HG02798 (cell line): ENCODE data around the gene RBM23.
A peak's percentile ranks its signal among the peaks of the same experiment; 100 is the strongest.
"Not testable (repeated sequence)": the region's sequence is repeated elsewhere in the genome, so short reads cannot be mapped to it uniquely, and the experiment has no call there.

ENCODE experiments used
- ATAC-seq: cut with Tn5 transposase; IDR thresholded peaks from one replicate; pipeline ENCODE4 v1.9.1; 2021; ENCODE audit warnings: mild to moderate bottlenecking; ENCODE audit not compliant: unreplicated experiment, poor library complexity

RBM23 gene

DNA sequence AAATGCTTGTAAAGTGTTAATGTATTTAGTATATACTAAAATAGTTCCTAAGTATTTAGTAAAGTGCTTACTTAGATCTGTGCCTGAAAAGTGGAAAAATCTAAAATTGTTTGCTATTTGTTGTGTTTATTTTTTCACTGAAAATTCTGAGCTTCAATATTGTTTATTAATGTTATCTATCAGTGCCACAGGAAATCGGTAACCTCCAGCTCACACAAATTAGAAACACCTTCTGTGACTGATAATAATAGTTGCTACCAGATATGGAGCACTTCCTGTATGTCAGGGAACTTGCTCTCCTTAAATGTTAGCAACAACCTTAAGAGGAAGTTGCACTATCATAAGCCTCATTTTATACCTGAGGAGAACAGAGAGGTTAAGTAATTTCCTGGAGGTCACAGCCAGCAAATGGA, 48.1 kb downstream of the RBM23 start:
- ATAC-seq = peak; percentile 34

DNA sequence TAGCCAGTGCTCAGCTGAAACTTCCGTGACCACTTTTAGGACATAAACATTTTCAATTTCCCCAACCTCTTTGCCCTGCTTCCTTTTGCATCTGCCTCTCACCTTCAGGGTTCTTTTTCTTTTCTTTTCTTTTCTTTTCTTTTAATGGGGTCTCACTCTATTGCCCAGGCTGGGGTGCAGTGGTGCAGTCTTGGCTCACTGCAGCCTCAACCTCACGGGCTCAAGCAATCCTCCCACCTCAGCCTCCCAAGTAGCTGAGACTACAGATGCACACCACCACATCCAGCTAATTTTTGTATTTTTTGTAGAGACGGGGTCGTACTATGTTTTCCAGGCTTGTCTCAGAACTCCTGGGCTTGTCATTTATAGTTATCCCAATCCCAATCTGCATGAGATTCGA, 52.1 kb downstream of the RBM23 start:
- ATAC-seq = no peak

DNA sequence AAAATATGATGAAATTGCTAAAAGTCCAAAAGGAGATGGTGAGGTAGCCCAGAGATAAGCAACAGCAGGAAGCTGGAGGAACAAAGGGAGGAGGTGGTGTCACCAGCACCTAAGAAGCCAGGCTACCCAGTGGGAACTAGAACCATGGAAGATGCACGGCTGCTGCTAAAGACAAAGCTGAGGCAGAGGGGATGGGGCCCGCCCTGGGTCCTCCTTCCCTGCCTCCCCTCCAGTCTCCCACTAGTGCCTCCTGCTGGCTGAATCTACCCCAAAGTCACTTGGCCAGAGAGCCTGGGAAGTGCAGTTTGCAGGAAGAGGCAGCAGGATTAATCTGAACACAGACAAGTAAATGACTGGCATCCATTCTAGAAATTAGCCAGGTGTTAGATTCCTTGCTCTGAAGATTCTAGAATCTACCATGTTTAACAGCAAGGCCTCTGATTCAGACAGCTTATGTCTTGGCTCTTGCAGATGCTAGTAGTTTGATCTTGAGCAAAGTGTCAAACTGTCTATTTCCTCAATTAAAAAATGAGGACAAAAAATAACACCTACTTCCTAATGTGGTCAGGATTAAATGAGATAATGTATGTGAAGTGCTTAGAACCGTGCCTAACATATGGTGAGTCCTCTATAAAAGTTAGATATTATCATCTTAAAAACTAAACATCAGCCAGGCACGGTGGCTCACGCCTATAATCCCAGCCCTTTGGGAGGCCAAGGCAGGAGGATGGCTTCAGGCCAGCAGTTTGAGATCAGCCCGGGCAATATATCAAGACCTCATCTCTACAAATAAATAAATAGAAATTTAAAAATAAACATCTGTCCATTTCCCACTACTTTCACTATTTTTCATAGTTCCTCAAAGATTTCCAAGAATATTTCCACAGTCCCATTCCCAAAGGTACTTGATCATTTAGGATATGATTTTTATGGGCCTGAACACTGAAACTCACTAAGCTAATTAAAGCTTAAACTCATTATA, 53.2 kb downstream of the RBM23 start:
- no peak for ATAC-seq

DNA sequence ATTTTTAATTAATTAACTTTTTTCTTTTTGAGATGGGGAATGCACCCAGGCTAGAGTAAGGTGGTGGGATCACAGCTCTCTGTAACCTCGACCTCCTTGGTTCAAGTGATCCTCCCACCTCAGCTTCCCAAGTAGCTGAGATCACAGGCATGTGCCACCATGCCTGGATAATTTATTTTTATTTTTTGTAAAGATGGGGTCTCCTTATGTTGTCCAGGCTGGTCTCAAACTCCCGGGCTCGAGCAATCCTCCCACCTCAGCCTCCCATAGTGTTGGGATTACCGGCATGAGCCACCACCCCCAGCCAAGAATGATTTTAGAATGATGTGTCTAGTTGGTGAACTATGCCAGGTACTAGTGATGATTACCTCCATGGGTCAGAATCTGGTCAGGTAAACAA, 54.0 kb downstream of the RBM23 start:
- no peak for ATAC-seq

DNA sequence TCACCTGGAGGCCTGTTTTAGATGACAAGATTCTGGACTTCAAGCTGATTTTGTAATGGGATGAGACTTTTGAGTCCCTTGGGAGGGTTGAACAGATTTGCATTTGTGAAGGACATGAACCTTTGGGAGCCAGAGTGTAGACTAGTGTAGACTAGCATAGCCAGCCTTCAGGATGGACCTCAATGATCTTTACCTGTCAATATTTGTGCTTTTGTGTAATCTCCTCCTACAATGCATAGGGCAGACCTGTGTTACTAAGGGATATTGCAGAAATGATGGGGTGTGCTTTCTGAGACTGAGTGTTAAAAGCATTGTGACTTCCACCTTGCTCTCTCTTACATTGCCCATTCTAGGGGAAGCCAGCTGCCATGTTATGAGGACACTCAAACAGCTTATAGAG, 57.3 kb downstream of the RBM23 start:
- ATAC-seq = no peak

DNA sequence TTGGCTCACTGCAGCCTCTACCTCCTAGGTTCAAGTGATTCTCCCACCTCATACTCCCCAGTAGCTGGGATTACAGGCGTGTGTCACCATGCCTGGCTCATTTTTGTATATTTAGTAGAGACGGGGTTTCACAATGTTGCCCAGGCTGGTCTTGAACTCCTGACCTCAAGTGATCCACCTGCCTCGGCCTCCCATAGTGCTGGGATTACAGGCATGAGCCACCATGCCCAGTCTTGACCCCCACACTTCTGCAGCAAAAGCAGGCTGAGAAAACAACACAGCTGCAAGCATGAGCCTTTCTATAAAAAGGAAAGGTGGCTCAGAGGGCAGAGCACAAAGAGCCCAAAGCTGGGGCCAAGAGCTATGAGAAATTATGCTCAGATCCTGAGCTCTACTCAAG, 58.6 kb downstream of the RBM23 start:
- not testable (repeated sequence) for ATAC-seq

DNA sequence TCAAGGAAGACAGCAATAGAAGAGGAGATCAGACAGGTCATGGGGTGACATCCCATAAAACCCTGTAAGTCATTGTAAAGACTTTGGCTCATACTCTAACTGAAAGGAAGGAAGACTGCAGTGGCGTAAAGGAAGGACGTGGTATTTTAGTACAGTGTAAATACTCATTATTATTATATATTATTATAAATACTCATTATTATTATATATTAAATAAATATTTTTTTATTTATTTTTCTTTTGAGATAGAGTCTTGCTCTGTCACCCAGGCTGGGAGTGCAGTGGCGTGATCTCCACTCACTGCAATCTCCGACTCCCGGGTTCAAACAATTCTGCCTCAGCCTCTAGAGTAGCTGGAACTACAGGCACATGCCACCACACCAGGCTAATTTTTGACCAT, 62.5 kb downstream of the RBM23 start:
- no peak for ATAC-seq

DNA sequence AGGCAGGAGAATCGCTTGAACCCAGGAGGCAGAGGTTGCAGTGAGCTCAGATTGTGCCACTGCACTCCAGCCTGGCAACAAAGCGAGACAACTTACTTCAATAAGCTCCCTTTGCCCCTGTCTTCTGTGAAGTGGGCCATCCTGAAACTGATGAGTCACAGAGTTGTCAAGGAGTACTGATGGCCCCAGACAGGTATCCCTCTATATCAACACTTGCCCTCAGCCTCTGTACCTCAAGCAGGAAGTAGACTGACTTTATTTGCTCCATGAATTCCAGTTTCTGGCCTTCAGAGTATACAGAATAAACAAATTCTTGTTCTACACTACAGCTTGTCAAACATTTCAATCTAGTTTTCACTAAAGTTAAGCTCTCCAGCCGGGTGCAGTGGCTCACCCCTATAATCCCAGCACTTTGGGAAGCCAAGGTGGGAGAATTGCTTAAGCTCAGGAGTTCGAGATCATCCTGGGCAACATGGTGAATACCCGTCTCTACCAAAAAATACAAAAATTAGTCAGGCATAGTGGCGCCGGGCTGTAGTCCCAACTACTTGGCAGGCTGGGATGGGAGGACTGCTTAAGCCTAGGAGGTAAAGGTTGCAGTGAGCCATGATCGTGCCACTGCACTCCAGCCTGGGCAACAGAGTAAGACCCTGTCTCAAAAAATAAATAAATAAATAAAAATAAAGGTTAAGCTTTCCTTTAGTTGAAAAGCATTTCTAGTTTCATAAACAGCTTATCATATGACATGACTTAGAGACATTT, 63.8 kb downstream of the RBM23 start:
- ATAC-seq = no peak

DNA sequence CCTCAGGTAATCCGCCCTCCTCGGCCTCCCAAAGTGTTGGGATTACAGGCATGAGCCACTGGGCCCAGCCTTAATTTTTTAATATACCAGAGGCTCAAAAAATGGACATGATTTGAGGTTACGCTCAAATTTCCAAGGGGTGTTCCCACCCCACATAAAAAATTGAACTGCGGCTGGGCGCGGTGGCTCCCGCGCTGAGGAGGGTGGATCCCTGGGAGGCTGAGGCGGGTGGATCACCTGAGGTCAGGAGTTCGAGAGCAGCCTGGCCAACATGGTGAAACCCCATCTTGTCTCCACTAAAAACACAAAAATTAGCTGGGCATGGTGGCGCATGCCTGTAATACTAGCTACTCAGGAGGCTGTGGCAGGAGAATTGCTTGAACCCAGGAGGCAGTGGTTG, 64.7 kb downstream of the RBM23 start:
- not testable (repeated sequence) for ATAC-seq

DNA sequence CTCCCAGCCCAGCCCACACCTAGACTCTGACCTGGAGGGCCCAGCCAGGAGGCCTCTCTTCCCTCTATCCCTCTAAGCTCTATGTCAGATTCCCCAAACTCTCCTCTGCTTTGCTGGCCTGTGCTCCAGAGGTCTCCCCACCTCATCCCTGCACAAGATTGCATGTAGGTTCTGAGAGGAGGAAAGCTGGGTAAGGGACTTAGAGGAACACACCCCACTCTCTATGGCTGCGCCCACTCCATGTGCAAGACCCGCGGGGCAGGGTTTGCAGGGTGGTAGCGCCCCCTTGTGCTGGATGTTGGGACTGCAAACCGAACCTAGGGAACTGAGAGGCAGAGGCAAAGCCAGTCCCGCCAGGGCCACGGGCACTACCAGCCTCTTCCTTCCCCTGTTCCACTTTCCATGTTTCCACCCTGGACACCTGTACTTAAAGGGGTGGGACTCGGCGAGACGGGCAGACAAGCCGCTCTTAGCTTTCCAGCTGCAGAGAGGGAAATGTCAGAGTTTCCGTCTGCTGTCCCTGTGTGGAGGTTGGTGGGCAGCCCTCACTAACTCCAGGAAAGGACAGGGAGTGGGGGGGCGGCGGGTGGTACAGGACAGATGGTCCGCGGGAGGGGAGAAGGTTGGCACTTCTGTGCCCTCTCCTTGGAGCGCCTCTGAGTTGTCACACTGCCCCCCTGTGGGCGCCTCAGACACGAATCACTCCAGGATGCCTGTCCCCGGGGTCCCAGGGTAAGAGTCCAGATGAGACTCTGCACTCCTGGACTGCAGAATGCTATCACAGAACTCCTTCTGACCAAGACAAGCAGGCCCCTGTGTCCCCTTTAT, 65.8 kb downstream of the RBM23 start:
- peak; percentile 75 for ATAC-seq

DNA sequence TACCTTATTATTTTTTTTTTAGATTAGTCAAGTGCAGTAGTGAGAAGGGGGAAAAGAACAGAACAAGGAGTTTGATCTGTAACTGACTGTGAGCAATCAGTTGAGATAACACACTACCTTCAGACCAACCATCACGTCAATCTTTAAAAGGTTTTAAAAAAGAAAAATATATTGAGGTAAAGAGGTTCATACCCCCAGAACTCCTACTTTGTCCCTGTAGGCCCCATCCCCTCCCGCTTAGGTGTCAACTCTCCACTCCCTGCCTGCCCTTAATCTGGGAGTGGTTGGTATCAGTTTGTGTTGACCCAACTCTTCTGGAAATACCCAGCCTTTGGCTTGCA, 66.4 kb downstream of the RBM23 start:
- ATAC-seq = no peak

DNA sequence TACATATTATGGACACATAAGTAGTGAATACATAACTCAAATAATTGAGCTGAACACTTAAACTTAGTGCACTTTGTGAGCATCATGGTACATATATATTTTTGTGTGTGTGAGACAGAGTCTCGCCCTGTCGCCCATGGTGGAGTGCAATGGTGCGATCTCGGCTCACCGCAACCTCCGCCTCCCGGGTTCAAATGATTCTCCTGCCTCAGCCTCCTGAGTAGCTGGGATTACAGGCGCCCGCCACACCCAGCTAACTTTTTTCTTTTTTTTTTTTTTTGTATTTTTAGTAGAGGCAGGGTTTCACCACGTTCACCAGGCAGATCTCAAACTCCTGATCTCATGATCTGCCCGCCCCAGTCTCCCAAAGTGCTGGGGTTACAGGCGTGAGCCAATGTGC, 66.8 kb downstream of the RBM23 start:
- ATAC-seq = not testable (repeated sequence)

DNA sequence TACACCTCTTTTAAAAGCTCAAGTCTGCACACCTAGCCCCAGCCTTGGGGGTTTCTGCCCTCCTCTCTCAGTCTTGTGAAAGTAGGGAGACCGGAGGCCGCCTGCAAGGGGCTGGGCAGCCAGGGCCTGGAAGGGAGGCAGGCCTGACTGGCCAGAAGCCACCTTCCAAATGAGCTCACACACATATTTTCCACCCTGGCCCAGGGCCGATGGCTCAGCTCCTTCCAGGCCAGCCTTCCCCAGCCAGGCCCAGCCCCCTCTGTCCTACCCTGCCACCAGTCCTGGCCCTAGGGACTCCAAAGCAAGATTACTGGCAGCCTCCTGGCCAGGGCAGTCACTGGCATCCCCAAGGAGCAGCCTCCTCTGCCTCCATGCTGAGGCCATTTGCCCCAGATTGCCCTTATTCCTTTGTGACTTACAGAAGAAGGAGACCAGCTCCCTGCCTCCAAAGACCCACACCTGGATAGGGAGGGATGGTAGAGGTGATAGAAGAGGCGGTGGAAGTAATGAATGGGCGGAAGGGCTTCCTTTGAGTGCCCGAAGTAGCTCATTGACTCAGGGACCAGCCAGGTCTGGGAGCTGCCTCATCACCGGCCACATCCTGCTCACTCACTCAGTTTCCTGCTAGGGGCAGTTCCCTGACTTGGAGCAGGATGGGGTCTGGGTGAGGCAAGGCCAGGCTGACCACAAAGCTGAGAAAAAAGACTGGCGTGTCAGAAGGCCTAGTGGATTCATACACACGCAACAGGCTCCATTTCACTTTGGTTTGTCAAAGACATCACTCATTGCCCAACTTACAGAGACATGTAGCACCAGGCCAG, 67.8 kb downstream of the RBM23 start:
- no peak for ATAC-seq

DNA sequence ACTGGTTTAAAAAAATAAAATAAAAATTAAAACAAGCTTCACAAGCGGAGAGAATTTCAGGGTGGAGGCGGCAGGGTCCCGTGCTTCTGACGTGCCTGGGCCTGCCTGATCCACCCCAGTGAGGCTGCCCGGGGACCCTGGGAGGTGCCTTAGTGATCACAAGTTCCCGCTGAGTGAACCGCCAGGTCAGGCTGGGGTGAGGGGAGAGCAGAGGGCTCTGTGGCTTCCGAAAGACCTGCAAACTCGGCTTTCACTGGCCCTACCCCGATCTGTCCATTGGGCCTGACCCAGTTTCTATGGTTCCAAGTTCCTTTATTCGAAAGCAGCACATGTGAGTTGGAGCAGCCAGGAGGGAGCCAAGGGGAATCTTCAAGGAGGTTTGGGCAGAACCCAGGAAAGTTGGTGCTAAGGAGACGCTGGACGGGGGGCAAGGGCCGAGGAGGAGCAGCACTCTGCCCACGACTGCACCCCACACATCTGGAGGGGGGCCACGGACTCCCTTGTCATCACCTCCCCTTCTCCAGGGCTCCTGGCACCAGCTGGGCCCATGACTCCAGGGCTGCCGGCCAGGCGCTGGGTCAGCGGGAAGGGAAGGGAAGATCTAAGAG, 69.6 kb downstream of the RBM23 start:
- no peak for ATAC-seq

DNA sequence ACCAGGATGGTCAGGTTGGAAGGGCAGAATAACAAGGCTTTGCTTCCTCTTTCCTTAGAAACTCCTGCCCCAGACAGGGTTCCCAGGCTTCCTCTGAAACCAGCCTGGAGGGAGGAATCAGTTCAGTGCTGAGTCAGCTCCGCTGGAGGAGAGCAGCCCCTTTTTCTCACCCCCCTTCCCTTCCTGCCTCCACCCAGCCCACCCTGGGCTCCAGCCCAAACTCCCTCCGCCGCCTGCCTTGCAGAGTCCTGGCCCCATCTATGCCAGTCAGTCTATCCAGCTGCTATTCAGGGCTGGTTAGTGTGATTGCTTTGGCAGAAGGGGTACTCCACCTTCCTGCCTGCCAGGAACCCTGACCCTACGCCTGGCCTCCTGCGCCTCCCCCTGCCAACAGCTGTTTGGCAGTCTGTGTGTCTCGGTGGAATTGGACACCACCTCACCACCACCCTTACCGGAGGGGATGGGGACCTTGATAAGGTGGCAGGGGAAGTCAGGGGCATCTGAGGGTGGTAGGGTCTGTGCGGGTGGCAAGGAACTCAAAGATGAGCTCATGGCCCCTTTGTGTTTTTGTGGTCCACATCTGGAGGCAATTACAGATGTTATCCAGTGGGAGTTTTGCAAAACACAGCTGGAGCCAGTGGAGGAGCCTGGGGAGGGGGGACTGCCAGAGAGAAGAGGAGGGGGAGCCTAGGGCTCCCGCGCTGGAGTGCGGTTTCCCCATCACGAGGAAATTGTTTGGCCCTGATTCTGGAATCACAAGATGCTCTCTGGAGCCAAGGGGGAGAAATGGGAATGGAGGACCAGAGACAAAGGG, 70.4 kb downstream of the RBM23 start:
- no peak for ATAC-seq

DNA sequence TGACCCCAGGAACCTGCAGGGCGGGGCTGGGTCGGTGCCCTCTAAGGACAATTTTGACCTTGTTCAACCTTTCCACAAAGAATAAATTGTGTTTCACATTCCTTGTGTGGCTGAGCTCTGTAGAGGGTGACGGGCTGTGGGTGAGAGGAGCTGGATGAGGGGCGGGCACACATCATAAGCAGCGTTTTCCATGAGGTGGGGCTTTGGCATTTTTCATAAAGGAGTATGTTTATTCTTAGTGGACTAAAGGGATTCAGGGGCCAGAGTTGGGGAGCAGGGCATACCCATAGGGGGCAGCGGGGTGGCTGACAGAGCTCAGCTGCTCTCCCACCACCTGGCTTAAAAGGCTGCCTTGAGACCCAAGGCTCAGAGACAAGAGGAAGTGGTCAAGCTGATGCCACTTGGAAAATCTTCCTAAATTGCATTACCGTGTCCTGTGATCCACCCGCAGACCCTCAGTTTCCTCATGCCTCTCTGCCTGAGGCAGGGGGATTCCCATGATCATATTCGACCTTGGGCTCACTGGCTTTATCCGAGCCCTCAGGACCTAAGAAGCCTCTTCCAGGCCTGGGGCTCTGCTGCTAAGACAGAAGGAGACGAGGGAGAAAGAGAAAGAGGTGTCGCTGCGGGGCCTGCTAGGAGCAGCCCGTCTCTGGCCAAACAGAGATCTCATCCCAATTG, 71.1 kb downstream of the RBM23 start:
- no peak for ATAC-seq

DNA sequence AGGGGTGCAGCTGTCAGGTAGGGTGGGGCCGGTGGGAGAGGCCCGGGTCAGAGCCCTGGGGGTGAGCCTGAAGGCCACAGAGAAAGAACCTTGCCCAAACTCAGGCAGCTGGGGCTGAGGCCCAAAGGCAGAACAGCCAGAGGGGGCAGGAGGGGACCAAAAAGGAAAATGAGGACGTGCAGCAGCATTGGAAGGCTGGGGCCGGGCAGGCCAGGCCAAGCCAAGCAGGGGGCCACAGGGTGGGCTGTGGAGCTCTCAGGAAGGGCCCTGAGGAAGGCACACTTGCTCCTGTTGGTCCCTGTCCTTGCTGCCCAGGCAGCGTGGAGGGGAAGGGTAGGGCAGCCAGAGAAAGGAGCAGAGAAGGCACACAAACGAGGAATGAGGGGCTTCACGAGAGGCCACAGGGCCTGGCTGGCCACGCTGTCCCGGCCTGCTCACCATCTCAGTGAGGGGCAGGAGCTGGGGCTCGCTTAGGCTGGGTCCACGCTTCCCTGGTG, 72.1 kb downstream of the RBM23 start:
- ATAC-seq = no peak
